ENCODE results near the gene PROM1.

Gene PROM1

GRCh38 chr4:15918484-15919129 is 165.2 kb downstream of the PROM1 start:
- H3K27me3 ChIP-seq (replicated peaks), result no peaks in the 10 kb centered on the region
- no peak for DNase-seq
- H3K27ac ChIP-seq, result no peak overlapping the region
- H3K4me3 ChIP-seq (ENCODE audit: low read depth, low read length), result no peak overlapping the region
- in situ Hi-C loops (cut with HindIII; ENCODE audit: low pct_ligation_motif_present, low sequenced_read_pairs), result no loop called here
- no peak for TF ChIP-seq CTCF (IDR thresholded peaks at IDR 0.05; ENCODE audit: low read depth, low read length, missing control alignments)
- no peaks in the 10 kb centered on the region for H3K36me3 ChIP-seq (replicated peaks)

All from brain microvascular endothelial cell (primary cell).